ENCODE data around the gene REX1BD.

Gene REX1BD

GRCh38 chr19:18543814-18544475 is 44.7 kb upstream of the REX1BD start:
- Histone ChIP-seq H4K20me1 (ENCODE audit: low read depth, low read length) (no peaks in the 10 kb centered on the region), H2AFZ (ENCODE audit: low read depth, low read length, severe bottlenecking) (peak overlapping the region; percentile 70), H3F3A (ENCODE audit: insufficient read depth) (peaks cover 10% of the 10 kb centered on the region; the same call in 1 of the 2 replicates), H3K79me2 (ENCODE audit: insufficient read depth, low read length) (peaks cover 9% of the 10 kb centered on the region; the same call in 1 of the 2 replicates), H3K36me3 (ENCODE audit: low read length) (no peaks in the 10 kb centered on the region; the same call in 1 of the 2 replicates), H3K9me3 (ENCODE audit: insufficient read depth, low read length) (no peaks in the 10 kb centered on the region), H3K4me3 (ENCODE audit: insufficient read depth, low read length, poor library complexity, severe bottlenecking) (peak overlapping the region; percentile 54), H3K9me2 (replicated peaks; ENCODE audit: insufficient read depth, low read length) (no peaks in the 10 kb centered on the region), H3K27ac (ENCODE audit: low read depth, low read length) (no peak overlapping the region), H3K4me2 (ENCODE audit: low read depth, low read length, poor library complexity, severe bottlenecking) (peak overlapping the region; percentile 64), H3K9ac (ENCODE audit: low read length) (peak overlapping the region; percentile 61), H3K27me3 (ENCODE audit: low read length) (no peaks in the 10 kb centered on the region)
- TF ChIP-seq EZH2phosphoT487 (conservative IDR thresholded peaks at IDR 0.05; ENCODE audit: low read length) (no peak), CTCF (IDR thresholded peaks at IDR 0.05; ENCODE audit: insufficient read depth, low read length, poor library complexity, severe bottlenecking) (no peak)

DNA sequence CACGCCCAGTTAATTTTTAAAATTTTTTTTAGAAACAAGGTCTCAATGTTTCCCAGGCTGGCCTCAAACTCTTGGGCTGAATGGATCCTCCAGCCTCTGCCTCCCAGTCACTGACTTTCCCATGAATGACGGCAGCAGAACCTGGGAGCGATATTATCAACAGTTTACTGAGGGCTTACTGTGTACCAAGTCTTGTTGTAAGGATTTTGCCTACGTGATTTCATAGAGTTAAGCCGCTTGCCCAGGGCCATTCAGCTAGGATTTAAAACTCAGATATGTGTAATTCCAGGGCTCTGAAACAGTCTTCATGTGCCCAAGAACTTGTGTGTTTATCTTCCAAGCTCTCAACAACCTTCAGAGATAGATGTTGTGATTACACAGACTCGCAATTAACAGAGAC is 37.0 kb upstream of the REX1BD start:
- TF ChIP-seq CTCF (IDR thresholded peaks at IDR 0.05; ENCODE audit: insufficient read depth, low read length, poor library complexity, severe bottlenecking) (no peak), EZH2phosphoT487 (conservative IDR thresholded peaks at IDR 0.05; ENCODE audit: low read length) (no peak)
- Histone ChIP-seq H3F3A (ENCODE audit: insufficient read depth) (no peaks in the 10 kb centered on the region), H3K4me2 (ENCODE audit: low read depth, low read length, poor library complexity, severe bottlenecking) (no peak overlapping the region), H3K9me2 (replicated peaks; ENCODE audit: insufficient read depth, low read length) (no peaks in the 10 kb centered on the region), H3K4me3 (ENCODE audit: insufficient read depth, low read length, poor library complexity, severe bottlenecking) (no peak overlapping the region), H3K36me3 (ENCODE audit: low read length) (no peaks in the 10 kb centered on the region), H4K20me1 (ENCODE audit: low read depth, low read length) (no peaks in the 10 kb centered on the region), H2AFZ (ENCODE audit: low read depth, low read length, severe bottlenecking) (no peak overlapping the region), H3K27me3 (ENCODE audit: low read length) (no peaks in the 10 kb centered on the region), H3K27ac (ENCODE audit: low read depth, low read length) (no peak overlapping the region), H3K9me3 (ENCODE audit: insufficient read depth, low read length) (no peaks in the 10 kb centered on the region), H3K9ac (ENCODE audit: low read length) (no peak overlapping the region), H3K79me2 (ENCODE audit: insufficient read depth, low read length) (no peaks in the 10 kb centered on the region)

GRCh38 chr19:18557411-18558201 is 31.0 kb upstream of the REX1BD start, which contains the start of gene KXD1:
Gene KXD1 (plus strand): TSS chr19:18557870. CDS start chr19:18562057, 4,187 bp downstream.
- no peak within 1 kb of the TSS for H2AFZ ChIP-seq (ENCODE audit: low read depth, low read length, severe bottlenecking)

More at GRCh38 chr19:18557411-18558201, 31.0 kb upstream of the REX1BD start, which contains the start of gene KXD1:
- H3K79me2 ChIP-seq (ENCODE audit: insufficient read depth, low read length): peaks cover 23% of the 10 kb centered on the region
- peak within 1 kb of the TSS; percentile 94 for H3K4me3 ChIP-seq (ENCODE audit: insufficient read depth, low read length, poor library complexity, severe bottlenecking)
- peak within 1 kb of the TSS; percentile 93 for H3K4me2 ChIP-seq (ENCODE audit: low read depth, low read length, poor library complexity, severe bottlenecking)
- peak within 1 kb of the TSS; percentile 74 for H3K27ac ChIP-seq (ENCODE audit: low read depth, low read length)
- no peaks in the 10 kb centered on the region for H3K9me3 ChIP-seq (ENCODE audit: insufficient read depth, low read length)
- H3K9ac ChIP-seq (ENCODE audit: low read length): peak within 1 kb of the TSS; percentile 97
- H4K20me1 ChIP-seq (ENCODE audit: low read depth, low read length): no peaks in the 10 kb centered on the region
- TF ChIP-seq EZH2phosphoT487 (conservative IDR thresholded peaks at IDR 0.05; ENCODE audit: low read length) (no peak), CTCF (IDR thresholded peaks at IDR 0.05; ENCODE audit: insufficient read depth, low read length, poor library complexity, severe bottlenecking) (no peak)
- H3K36me3 ChIP-seq (ENCODE audit: low read length): no peaks in the 10 kb centered on the region
- H3K9me2 ChIP-seq (replicated peaks; ENCODE audit: insufficient read depth, low read length): no peaks in the 10 kb centered on the region
- H3F3A ChIP-seq (ENCODE audit: insufficient read depth): peaks cover 9% of the 10 kb centered on the region
- no peaks in the 10 kb centered on the region for H3K27me3 ChIP-seq (ENCODE audit: low read length)
